Subcutaneous adipose tissue (tissue), 4 donors: Measurements from ENCODE around the gene FGF12. TPM values are rescaled to one million over a fixed set of nuclear protein-coding genes. Genes with fewer than 3 reads are reported as not detected.

Experiments
- total RNA-seq, 4 donors: library from RNA; depleted of rRNA; stranded (reverse); fragments of >200 nt; gene quantifications; one replicate each; pipeline ENCODE4 v1.1.0, GENCODE V29; 2016
- TF ChIP-seq, protein P1 (sequence below): fragments of 450-650 bp; IDR thresholded peaks from one replicate; pipeline ENCODE4 v1.5.1; 2016; ENCODE audit warnings: low read depth, mild to moderate bottlenecking, control low read depth, antibody characterized with exemption, moderate library complexity

FGF12 gene
- total RNA-seq, 4 donors from 2014 or later, result 1.1 to 12.1 (median 4.5) TPM

DNA sequence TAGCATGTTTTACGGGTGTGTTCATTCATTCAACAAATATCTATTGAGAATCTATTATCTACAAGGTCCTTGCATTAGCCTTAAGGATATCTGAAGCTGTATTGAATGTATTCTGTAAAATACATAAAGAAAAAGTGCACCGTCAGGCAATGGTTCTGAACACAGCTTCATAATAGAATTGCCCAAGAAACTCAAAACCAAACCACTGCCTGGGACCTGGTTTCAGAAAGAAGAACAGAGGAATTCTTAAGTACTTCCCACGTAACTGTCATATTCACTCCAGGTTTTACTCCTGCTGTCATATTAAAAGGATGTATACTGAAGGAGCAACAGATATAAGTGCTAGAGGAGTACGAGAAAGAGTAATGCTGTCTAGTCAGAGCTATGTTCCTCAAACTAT lies 115.9 kb downstream of the FGF12 start:
- TF ChIP-seq, protein P1, sequence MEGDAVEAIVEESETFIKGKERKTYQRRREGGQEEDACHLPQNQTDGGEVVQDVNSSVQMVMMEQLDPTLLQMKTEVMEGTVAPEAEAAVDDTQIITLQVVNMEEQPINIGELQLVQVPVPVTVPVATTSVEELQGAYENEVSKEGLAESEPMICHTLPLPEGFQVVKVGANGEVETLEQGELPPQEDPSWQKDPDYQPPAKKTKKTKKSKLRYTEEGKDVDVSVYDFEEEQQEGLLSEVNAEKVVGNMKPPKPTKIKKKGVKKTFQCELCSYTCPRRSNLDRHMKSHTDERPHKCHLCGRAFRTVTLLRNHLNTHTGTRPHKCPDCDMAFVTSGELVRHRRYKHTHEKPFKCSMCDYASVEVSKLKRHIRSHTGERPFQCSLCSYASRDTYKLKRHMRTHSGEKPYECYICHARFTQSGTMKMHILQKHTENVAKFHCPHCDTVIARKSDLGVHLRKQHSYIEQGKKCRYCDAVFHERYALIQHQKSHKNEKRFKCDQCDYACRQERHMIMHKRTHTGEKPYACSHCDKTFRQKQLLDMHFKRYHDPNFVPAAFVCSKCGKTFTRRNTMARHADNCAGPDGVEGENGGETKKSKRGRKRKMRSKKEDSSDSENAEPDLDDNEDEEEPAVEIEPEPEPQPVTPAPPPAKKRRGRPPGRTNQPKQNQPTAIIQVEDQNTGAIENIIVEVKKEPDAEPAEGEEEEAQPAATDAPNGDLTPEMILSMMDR, result no peak

DNA sequence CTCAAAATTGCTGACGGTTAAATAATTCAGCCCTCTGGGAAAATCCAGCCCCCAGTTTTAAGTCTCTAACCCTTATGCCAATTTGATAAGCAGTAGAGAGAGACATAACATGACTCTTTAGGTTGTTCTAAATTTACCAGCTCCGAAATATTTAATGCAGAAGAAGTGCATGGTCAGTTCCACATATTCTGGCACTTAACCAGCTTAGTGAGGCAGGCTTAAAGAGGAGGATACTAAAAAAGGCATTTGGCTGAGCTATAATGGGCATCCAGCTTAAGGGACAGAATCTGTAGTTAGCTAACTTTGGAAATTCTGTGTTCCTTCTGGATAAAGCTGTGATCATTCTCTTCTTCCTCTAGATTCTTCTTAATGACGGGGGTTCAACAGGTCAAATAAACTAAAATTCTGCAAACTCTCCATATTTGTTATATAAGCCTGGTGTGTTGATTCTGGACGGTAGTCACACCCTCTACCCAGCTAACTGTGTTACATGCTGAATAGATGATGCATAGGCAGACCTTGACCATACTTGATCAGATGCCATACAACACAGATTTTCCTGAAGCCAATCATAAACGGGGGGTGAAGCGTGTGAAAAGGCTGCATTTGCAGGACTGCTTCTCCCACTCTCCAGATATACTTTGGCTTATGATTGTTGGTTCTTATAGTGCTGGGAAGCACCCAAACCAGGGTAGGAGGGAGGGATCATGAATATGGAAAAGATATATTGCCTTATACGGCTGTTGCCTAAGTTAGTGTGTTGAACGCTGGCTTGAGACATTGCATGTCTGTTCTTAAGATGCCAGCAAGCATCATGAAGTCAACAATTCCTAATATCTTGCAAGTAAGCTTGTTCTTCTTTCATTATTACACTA lies 118.4 kb downstream of the FGF12 start:
- TF ChIP-seq, protein P1, result no peak

DNA sequence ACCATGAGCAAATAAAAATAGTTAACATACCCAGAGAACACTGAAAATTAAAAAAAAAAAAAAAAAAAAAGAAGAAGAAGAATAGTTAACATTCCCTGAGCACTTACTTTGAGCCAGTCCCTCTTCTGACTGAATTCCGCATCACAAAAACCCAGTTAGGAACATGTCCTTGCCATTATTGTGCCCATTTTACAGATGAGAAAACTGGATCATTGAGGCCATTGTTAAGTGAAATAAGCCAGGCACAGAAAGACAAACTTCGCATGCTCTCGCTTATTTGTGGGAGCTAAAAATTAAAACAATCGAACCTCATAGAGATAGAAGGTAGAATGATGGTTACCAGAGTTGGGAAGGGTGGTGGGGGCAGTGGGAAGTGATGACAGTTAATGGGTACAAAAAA lies 119.5 kb downstream of the FGF12 start:
- TF ChIP-seq, protein P1, result no peak

DNA sequence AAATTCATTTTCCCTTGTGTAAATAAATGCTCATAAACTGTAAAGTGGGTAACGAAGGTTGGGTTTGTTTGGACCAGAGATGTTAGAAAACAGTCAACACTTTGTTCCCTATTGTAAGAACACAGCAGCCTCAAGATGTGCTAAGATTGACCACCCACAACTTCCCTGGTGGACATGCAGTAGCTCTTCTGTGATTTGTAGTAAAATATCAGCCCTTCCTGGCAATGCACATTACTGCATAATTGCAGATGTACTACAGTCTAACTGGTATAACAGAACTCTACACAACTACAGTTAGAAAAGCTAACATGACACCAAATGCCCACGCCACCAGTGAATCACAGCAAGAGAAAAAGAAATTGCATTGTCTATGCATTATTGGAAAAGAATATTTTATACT lies 129.4 kb downstream of the FGF12 start:
- TF ChIP-seq, protein P1, result no peak

DNA sequence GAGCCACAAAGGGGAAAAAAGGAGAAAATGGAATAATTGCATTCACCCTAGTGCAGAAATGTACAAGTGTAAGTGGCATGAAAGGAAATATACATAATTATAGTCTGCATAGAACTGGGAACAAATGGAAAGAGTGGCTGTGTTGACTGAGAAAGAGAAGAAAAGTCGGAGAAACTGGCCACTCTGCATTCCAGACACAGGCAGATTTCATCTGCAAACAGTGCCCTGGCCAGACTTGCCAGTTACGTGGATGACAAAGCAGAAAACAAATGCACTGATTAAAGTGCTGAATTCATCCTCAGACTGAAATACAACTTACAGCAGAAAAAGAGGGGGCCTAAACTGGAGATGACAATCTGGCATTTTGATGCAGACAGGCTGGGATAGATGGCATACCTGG lies 129.8 kb downstream of the FGF12 start:
- TF ChIP-seq, protein P1, result no peak

DNA sequence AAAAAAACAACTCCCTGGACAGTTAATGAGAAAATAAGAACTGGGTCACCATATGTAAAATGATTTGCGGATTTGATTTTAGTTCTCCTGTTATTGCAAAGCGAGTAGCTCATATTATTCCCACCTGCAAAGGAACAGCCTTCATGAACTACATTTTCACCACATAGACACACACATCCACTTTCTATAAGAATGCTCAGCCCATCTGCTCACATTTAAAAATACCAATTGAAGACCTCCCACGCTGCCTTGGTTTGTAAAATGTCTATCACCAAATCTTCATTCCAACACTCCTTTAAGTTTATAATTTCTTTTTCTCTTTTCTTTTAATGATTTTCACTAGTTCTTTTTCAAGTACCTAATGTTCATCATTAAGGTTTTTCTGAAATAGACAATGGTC lies 148.6 kb downstream of the FGF12 start:
- TF ChIP-seq, protein P1, result no peak

DNA sequence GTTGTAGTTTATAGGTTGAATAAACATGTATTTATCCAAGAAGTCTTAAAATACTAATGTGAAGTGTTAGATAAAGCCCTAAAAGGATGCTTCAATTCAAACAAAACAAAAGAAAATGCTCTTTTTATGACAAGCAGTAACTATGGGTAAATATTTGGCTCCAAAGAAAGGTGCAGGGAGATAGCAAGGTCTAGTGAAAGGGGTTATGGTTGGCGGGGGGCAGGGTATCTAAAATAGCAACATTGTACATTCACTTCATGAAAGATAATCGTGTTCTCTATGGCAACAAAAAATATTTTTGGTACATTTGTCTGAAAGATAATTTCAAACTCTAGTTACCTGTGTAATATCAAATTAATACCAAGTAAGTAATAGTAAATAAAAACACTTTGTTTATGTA lies 149.5 kb downstream of the FGF12 start:
- TF ChIP-seq, protein P1, result no peak
